Islet precursor cell (in vitro differentiated cells): Measurements from ENCODE around the gene MCF2L.
"Not testable (repeated sequence)": the region's sequence is repeated elsewhere in the genome, so short reads cannot be mapped to it uniquely, and the experiment has no call there.

Experiments
- DNase-seq: peaks from one replicate; pipeline ENCODE4 v3.0.0-alpha.2; 2018

Gene MCF2L

GRCh38 chr13:113018676-113019465 lies 49.9 kb downstream of the MCF2L start:
- DNase-seq, result no peak

- no peak for DNase-seq
Measured at GRCh38 chr13:113020323-113021080, 51.5 kb downstream of the MCF2L start.

GRCh38 chr13:113021391-113021790 lies 52.4 kb downstream of the MCF2L start:
- DNase-seq, result no peak

GRCh38 chr13:113021811-113022210 lies 52.8 kb downstream of the MCF2L start:
- DNase-seq, result no peak

- no peak for DNase-seq
Measured at GRCh38 chr13:113022391-113022744, 53.4 kb downstream of the MCF2L start.

- DNase-seq, result peak; percentile 96
Measured at GRCh38 chr13:113022745-113023574, 53.9 kb downstream of the MCF2L start.

GRCh38 chr13:113023694-113024430 lies 54.8 kb downstream of the MCF2L start:
- DNase-seq, result no peak

GRCh38 chr13:113024466-113024865 lies 55.5 kb downstream of the MCF2L start:
- no peak for DNase-seq

GRCh38 chr13:113026391-113026910 lies 57.4 kb downstream of the MCF2L start:
- DNase-seq, result no peak

- DNase-seq, result no peak
Measured at GRCh38 chr13:113027095-113027494, 58.1 kb downstream of the MCF2L start.

GRCh38 chr13:113027566-113027965 lies 58.6 kb downstream of the MCF2L start:
- DNase-seq, result no peak

- DNase-seq, result no peak
Measured at GRCh38 chr13:113028336-113029060, 59.5 kb downstream of the MCF2L start.

- DNase-seq, result no peak
Measured at GRCh38 chr13:113029061-113029445, 60.0 kb downstream of the MCF2L start.

- DNase-seq, result peak; percentile 83
Measured at GRCh38 chr13:113029487-113030258, 60.7 kb downstream of the MCF2L start.

GRCh38 chr13:113030259-113030640 lies 61.2 kb downstream of the MCF2L start:
- DNase-seq, result not testable (repeated sequence)

- DNase-seq, result no peak
Measured at GRCh38 chr13:113031465-113031864, 62.5 kb downstream of the MCF2L start.

- DNase-seq, result no peak
Measured at GRCh38 chr13:113032291-113032690, 63.3 kb downstream of the MCF2L start.

GRCh38 chr13:113033054-113033850 lies 64.2 kb downstream of the MCF2L start:
- DNase-seq, result no peak

- DNase-seq, result no peak
Measured at GRCh38 chr13:113034451-113035212, 65.6 kb downstream of the MCF2L start.
